Endothelial cell of umbilical vein (primary cell): ENCODE measurements around the gene RNF214. TPM values are rescaled to one million over a fixed set of nuclear protein-coding genes. Genes with fewer than 3 reads are reported as not detected.

Source experiments
- BruUV-seq: library from RNA; stranded (reverse); fragments of 400-500 nt; replicated peaks from 2 replicates; lab custom pipeline; 2021; lab: Mats Ljungman, UMichigan
- CTCF ChIA-PET: fragments of 300-600, 350-600 bp; sonication (Branson Sonifier 250); formaldehyde crosslinking; loops from one replicate; lab custom pipeline; 2021; ENCODE audit warnings: antibody characterized with exemption, inconsistent platforms; lab: Charles Lee
- POLR2A ChIA-PET: fragments of 300-600, 350-600 bp; sonication (Branson Sonifier 250); formaldehyde crosslinking; loops from one replicate; lab custom pipeline; 2021; ENCODE audit warnings: antibody characterized with exemption, inconsistent platforms; lab: Charles Lee
- DNase-seq: peaks from one replicate; pipeline ENCODE4 v3.0.0-alpha.2; 2011; ENCODE audit warnings: low read depth, low spot score
- FAIRE-seq: peaks from 2 replicates; lab custom pipeline; 2011; peaks lifted over from hg19 to GRCh38; lab: Jason Lieb, UNC
- H2AFZ ChIP-seq: 2 replicates; pipeline ENCODE4 v1.6.0; 2012; ENCODE audit warnings: low read depth, low read length, control low read depth, inconsistent platforms
- H3K27ac ChIP-seq: 2 replicates; pipeline ENCODE4 v1.5.1; 2011; ENCODE audit warnings: low read depth, mild to moderate bottlenecking, control low read depth, low read length, moderate library complexity; ENCODE audit not compliant: insufficient read depth
- H3K27me3 ChIP-seq, 2 experiments: 2 replicates each; pipeline versions ENCODE4 v1.6.0 to v1.6.1; 2011; ENCODE audit warnings: low read length in 2 of 2, mixed read lengths in 1 of 2; ENCODE audit not compliant: control insufficient read depth in 2 of 2, insufficient read depth in 2 of 2
- H3K36me3 ChIP-seq, 2 experiments: 2 replicates in 1 of 2; 3 replicates in 1 of 2; pipeline ENCODE4 v1.5.1; 2011; ENCODE audit warnings: low read length in 2 of 2, mild to moderate bottlenecking in 1 of 2, moderate library complexity in 1 of 2; ENCODE audit not compliant: control insufficient read depth in 2 of 2, insufficient read depth in 2 of 2; ENCODE audit errors: extremely low read depth in 1 of 2
- H3K4me1 ChIP-seq: 3 replicates; pipeline ENCODE4 v1.5.1; 2011; ENCODE audit warnings: mild to moderate bottlenecking, low read length; ENCODE audit not compliant: control insufficient read depth, insufficient read depth; ENCODE audit errors: extremely low read depth
- H3K4me2 ChIP-seq: 2 replicates; pipeline ENCODE4 v1.6.1; 2011; ENCODE audit warnings: low read length, control low read depth, mixed read lengths; ENCODE audit not compliant: insufficient read depth
- H3K4me3 ChIP-seq, 3 experiments: fragments of 200-600 bp in 1 of 3; sonication (generic), shearing (Covaris generic) in 1 of 3; replicated peaks in 1 of 3; 2 replicates each; pipeline ENCODE4 v1.5.1; 2011 to 2016; ENCODE audit warnings: control low read depth in 3 of 3, low read length in 3 of 3, mild to moderate bottlenecking in 2 of 3, inconsistent platforms in 1 of 3, low read depth in 1 of 3, moderate library complexity in 1 of 3; ENCODE audit not compliant: insufficient read depth in 1 of 3
- H3K79me2 ChIP-seq: 2 replicates; pipeline ENCODE4 v1.6.0; 2012; ENCODE audit warnings: low read length, inconsistent platforms; ENCODE audit not compliant: control insufficient read depth, insufficient read depth
- H3K9ac ChIP-seq: replicated peaks from 2 replicates; pipeline ENCODE3; 2011; ENCODE audit warnings: low read length, control low read depth; ENCODE audit not compliant: insufficient read depth; ENCODE audit errors: extremely low read depth
- H3K9me1 ChIP-seq: replicated peaks from 3 replicates; pipeline ENCODE4 v1.6.0; 2011; ENCODE audit warnings: mild to moderate bottlenecking, low read length; ENCODE audit not compliant: control insufficient read depth, insufficient read depth; ENCODE audit errors: extremely low read depth
- H3K9me3 ChIP-seq: replicated peaks from 2 replicates; pipeline ENCODE4 v1.5.1; 2012; ENCODE audit warnings: low read length, inconsistent platforms; ENCODE audit not compliant: control insufficient read depth, insufficient read depth
- H4K20me1 ChIP-seq: replicated peaks from 2 replicates; pipeline ENCODE3; 2011; ENCODE audit warnings: mild to moderate bottlenecking, low read length; ENCODE audit not compliant: control insufficient read depth, insufficient read depth; ENCODE audit errors: extremely low read depth
- EZH2 ChIP-seq: IDR thresholded peaks from 2 replicates; pipeline ENCODE4 v1.6.1; 2012; ENCODE audit warnings: borderline replicate concordance, low read depth, mild to moderate bottlenecking, moderate library complexity, low read length, inconsistent platforms; ENCODE audit not compliant: severe bottlenecking
- FOS ChIP-seq: IDR thresholded peaks from 2 replicates; pipeline ENCODE4 v1.6.1; 2011; ENCODE audit warnings: mild to moderate bottlenecking, low read length, moderate library complexity, borderline replicate concordance; ENCODE audit not compliant: insufficient read depth
- GATA2 ChIP-seq: IDR thresholded peaks from 2 replicates; pipeline ENCODE4 v1.7.0; 2011; ENCODE audit warnings: low read depth, mild to moderate bottlenecking, moderate library complexity, mixed read lengths, low read length; ENCODE audit not compliant: insufficient read length, insufficient read depth
- JUN ChIP-seq: IDR thresholded peaks from 2 replicates; pipeline ENCODE4 v1.6.1; 2011; ENCODE audit warnings: borderline replicate concordance, low read depth; ENCODE audit not compliant: insufficient read length, insufficient read depth
- MYC ChIP-seq: IDR thresholded peaks from one replicate; pipeline ENCODE4 v1.6.1; 2011; ENCODE audit warnings: mild to moderate bottlenecking, low read depth, low read length
- POLR2A ChIP-seq: IDR thresholded peaks from 2 replicates; pipeline ENCODE4 v1.6.1; 2012; ENCODE audit warnings: low read depth, mild to moderate bottlenecking, control low read depth, low read length
- POLR2AphosphoS5 ChIP-seq: IDR thresholded peaks from 2 replicates; pipeline ENCODE4 v1.6.1; 2012; ENCODE audit warnings: low read depth, mild to moderate bottlenecking, control low read depth, low read length, moderate library complexity; ENCODE audit not compliant: insufficient read depth
- dilution Hi-C: fragments of 300-500 bp; cut with MboI; formaldehyde crosslinking; loops from one replicate; pipeline ENCODE4 v1.15.0; 2019; ENCODE audit warnings: low sequenced_read_pairs; ENCODE audit not compliant: extremely low pct_ligation_motif_present
- intact Hi-C: fragments of 100-400 bp; cut with micrococcal nuclease; formaldehyde crosslinking; loops from one replicate; pipeline ENCODE4 v1.10.0; 2022
- polyA plus RNA-seq, 4 experiments: library from polyadenylated mRNA; depleted of rRNA in 3 of 4; stranded (reverse) in 3 of 4; unstranded in 1 of 4; fragments of >200 nt; gene quantifications; 2 replicates each; pipeline versions ENCODE4 v1.2.1 to v1.2.3, GENCODE V29; 2011 to 2012; ENCODE audit warnings: missing spikeins in 1 of 4
- total RNA-seq: library from RNA; stranded (reverse); gene quantifications from 2 replicates; pipeline ENCODE4 v1.2.3, GENCODE V29; 2021
- TF ChIP-seq, protein P1 (sequence below): IDR thresholded peaks from 2 replicates; pipeline ENCODE4 v1.6.1; 2011; ENCODE audit not compliant: insufficient read depth, insufficient read length
- TF ChIP-seq, protein P2 (sequence below), 2 donors: IDR thresholded peaks; 1 replicate in 1 of 2; 2 replicates in 1 of 2; pipeline ENCODE4 v1.5.1; 2011; ENCODE audit warnings: low read length in 2 of 2, mild to moderate bottlenecking in 2 of 2, moderate library complexity in 2 of 2, control low read depth in 1 of 2, inconsistent platforms in 1 of 2, low read depth in 1 of 2; ENCODE audit not compliant: insufficient read depth in 1 of 2; ENCODE audit errors: extremely low read depth in 1 of 2

Gene RNF214
- total and polyA plus RNA-seq, 2 donors (not counting 3 experiments of a cell fraction or from before 2014, with no cell fraction given), result 24.3 to 28.2 TPM

- Histone ChIP-seq H3K4me2 (no peak overlapping the region), H3K36me3 (peaks cover 0 to 28% of the 10 kb centered on the region in 2 experiments), H3K4me3 (no peak overlapping the region), H3K9me1 (no peaks in the 10 kb centered on the region), H3K27ac (no peak overlapping the region), H2AFZ (no peak overlapping the region), H4K20me1 (no peaks in the 10 kb centered on the region), H3K9ac (no peak overlapping the region), H3K79me2 (peaks cover 10% of the 10 kb centered on the region), H3K9me3 (no peaks in the 10 kb centered on the region), H3K4me1 (peaks cover 10% of the 10 kb centered on the region), H3K27me3 (no peaks in the 10 kb centered on the region)
- no peak for TF ChIP-seq POLR2AphosphoS5
- TF ChIP-seq GATA2, result no peak
- no peak for TF ChIP-seq MYC
- TF ChIP-seq FOS, result no peak
- no peak for TF ChIP-seq JUN
- no peak for TF ChIP-seq EZH2
- TF ChIP-seq, protein P1, sequence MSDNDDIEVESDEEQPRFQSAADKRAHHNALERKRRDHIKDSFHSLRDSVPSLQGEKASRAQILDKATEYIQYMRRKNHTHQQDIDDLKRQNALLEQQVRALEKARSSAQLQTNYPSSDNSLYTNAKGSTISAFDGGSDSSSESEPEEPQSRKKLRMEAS, result no peak
- TF ChIP-seq POLR2A, result no peak
- dilution Hi-C loops, result no loop called here
- BruUV-seq, result no TSS peak
- POLR2A ChIA-PET, result no interaction called here
- FAIRE-seq (no peak), DNase-seq (no peak)
- intact Hi-C loops, result no loop called here
- CTCF ChIA-PET, result interaction anchor here (0.7 to 5.2 kb wide), 4 partner anchors 9 to 438 kb away, joined by 3 to 90 read pairs (median 33); partner anchors contain the start of genes APOA5 and SIDT2
These were observed 4.4 kb upstream of the RNF214 start for GRCh38 chr11:117228091-117228490.

DNA sequence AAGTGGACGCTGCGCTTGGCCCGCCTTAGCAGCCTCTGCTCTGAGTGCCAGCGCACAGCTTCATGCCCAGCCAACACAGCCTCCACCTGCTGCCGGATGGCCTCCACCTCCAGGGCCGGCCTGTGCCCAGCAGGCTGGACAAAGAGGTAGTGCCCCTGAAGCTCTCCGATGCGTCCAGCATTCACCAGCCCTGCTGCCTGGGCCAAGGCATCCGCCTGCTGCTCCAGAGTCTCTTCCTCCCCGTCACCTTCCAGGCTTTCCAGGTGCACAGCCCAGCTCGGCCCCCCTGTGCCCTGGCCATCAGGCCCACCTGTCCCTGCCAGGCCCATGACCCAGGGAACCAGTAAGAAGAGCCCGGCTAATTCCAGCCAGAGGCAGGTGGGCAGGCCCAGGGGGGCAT, 3.1 kb upstream of the RNF214 start:
- H3K27me3 ChIP-seq, result no peaks in the 10 kb centered on the region
- no peak overlapping the region for H3K9ac ChIP-seq
- no peaks in the 10 kb centered on the region for H3K9me3 ChIP-seq
- no TSS peak for BruUV-seq
- H3K9me1 ChIP-seq, result no peaks in the 10 kb centered on the region
- no peaks in the 10 kb centered on the region for H4K20me1 ChIP-seq
- H3K4me1 ChIP-seq, result peaks cover 20% of the 10 kb centered on the region
- H3K4me3 ChIP-seq, result no peak overlapping the region
- H3K79me2 ChIP-seq, result peaks cover 19% of the 10 kb centered on the region
- no peak overlapping the region for H3K4me2 ChIP-seq
- intact Hi-C loops, result no loop called here
- ChIA-PET CTCF (interaction anchor here (1.2 to 4.4 kb wide), 3 partner anchors 50 to 439 kb away, joined by 3 to 63 read pairs (median 24); partner anchors contain the start of genes APOA5 and SIDT2), POLR2A (no interaction called here)
- peaks cover 0 to 25% of the 10 kb centered on the region in 2 experiments for H3K36me3 ChIP-seq
- FAIRE-seq (no peak), DNase-seq (no peak)
- H2AFZ ChIP-seq, result no peak overlapping the region
- dilution Hi-C loops, result no loop called here
- TF ChIP-seq, protein P2, sequence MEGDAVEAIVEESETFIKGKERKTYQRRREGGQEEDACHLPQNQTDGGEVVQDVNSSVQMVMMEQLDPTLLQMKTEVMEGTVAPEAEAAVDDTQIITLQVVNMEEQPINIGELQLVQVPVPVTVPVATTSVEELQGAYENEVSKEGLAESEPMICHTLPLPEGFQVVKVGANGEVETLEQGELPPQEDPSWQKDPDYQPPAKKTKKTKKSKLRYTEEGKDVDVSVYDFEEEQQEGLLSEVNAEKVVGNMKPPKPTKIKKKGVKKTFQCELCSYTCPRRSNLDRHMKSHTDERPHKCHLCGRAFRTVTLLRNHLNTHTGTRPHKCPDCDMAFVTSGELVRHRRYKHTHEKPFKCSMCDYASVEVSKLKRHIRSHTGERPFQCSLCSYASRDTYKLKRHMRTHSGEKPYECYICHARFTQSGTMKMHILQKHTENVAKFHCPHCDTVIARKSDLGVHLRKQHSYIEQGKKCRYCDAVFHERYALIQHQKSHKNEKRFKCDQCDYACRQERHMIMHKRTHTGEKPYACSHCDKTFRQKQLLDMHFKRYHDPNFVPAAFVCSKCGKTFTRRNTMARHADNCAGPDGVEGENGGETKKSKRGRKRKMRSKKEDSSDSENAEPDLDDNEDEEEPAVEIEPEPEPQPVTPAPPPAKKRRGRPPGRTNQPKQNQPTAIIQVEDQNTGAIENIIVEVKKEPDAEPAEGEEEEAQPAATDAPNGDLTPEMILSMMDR (IDR thresholded peaks at IDR 0.05; ENCODE audit: extremely low read depth in 1 of 2, insufficient read depth in 1 of 2, low read depth in 1 of 2, low read length in 2 of 2), result no peak
- no peak for TF ChIP-seq JUN
- no peak for TF ChIP-seq POLR2A
- no peak for TF ChIP-seq MYC
- no peak for TF ChIP-seq FOS
- H3K27ac ChIP-seq, result no peak overlapping the region
